ENCODE measurements around the gene RAB7B. TPM values are rescaled to one million over a fixed set of nuclear protein-coding genes. Genes with fewer than 3 reads are reported as not detected.

Gene RAB7B
- total and polyA plus RNA-seq, 2 experiments from 2014 or later: 4.5 to 22.6 TPM

- peaks cover 7% of the 10 kb centered on the region for H3K4me1 ChIP-seq (ENCODE audit: insufficient read depth)
- H3K27me3 ChIP-seq: no peaks in the 10 kb centered on the region
- no peaks in the 10 kb centered on the region for H4K20me1 ChIP-seq (ENCODE audit: insufficient read depth, poor library complexity, severe bottlenecking)
- no peaks in the 10 kb centered on the region for H3K36me3 ChIP-seq (replicated peaks; ENCODE audit: insufficient read depth, low read depth)
- H3K79me2 ChIP-seq: no peaks in the 10 kb centered on the region
- H3K9me3 ChIP-seq (ENCODE audit: low read depth): no peaks in the 10 kb centered on the region
- no peak for TF ChIP-seq EZH2 (IDR thresholded peaks at IDR 0.05; ENCODE audit: borderline replicate concordance)
- TF ChIP-seq EZH2phosphoT487 (IDR thresholded peaks at IDR 0.05; ENCODE audit: low read depth, severe bottlenecking, unreplicated experiment): no peak
- TF ChIP-seq CTCF (IDR thresholded peaks at IDR 0.05; ENCODE audit: poor library complexity): no peak
- H2AFZ ChIP-seq: no peak overlapping the region
- no peak overlapping the region for H3K4me2 ChIP-seq
- H3K4me3 ChIP-seq: no peak overlapping the region
- H3K27ac ChIP-seq: peak overlapping the region; percentile 18
- no peak for DNase-seq (ENCODE audit: low spot score)
- 93% methylated on average over 4 of the region's 4 CpGs for WGBS (ENCODE audit: low lambda C conversion rate, missing lambda C conversion rate)
- H3K9me2 ChIP-seq (replicated peaks; ENCODE audit: insufficient read depth): no peaks in the 10 kb centered on the region
Measured at GRCh38 chr1:206020393-206021007, 17.3 kb upstream of the RAB7B start.

DNA sequence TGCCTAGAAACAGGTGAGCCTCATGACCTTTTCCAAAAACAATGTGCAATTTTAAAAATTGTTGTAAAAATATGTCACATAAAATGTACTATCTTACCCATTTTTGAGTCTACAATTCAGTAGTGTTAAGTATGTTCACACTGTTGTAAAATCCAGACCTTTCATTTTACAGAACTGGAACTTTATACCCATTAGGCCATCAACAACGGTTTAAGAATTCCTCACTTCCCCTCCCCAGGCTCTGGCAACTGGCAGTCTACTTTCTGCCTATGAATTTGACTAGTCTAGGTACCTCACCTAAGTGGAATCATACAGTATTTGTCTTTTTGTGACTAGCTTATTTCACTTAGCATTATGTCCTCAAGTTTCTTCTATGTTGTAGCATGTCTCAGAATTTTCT, 11.9 kb upstream of the RAB7B start:
- no peak overlapping the region for H2AFZ ChIP-seq
- TF ChIP-seq CTCF (IDR thresholded peaks at IDR 0.05; ENCODE audit: poor library complexity) (no peak), EZH2phosphoT487 (IDR thresholded peaks at IDR 0.05; ENCODE audit: low read depth, severe bottlenecking, unreplicated experiment) (no peak), EZH2 (IDR thresholded peaks at IDR 0.05; ENCODE audit: borderline replicate concordance) (no peak)
- no peak overlapping the region for H3K4me2 ChIP-seq
- no peaks in the 10 kb centered on the region for H3K4me1 ChIP-seq (ENCODE audit: insufficient read depth)
- no peak overlapping the region for H3K27ac ChIP-seq
- H3K9me3 ChIP-seq (ENCODE audit: low read depth): no peaks in the 10 kb centered on the region
- no peaks in the 10 kb centered on the region for H3K79me2 ChIP-seq
- WGBS (ENCODE audit: low lambda C conversion rate, missing lambda C conversion rate): 79% methylated on average over 1 of the region's 1 CpG
- H3K36me3 ChIP-seq (replicated peaks; ENCODE audit: insufficient read depth, low read depth): no peaks in the 10 kb centered on the region
- no peak for DNase-seq (ENCODE audit: low spot score)
- no peaks in the 10 kb centered on the region for H4K20me1 ChIP-seq (ENCODE audit: insufficient read depth, poor library complexity, severe bottlenecking)
- H3K9me2 ChIP-seq (replicated peaks; ENCODE audit: insufficient read depth): no peaks in the 10 kb centered on the region
- no peaks in the 10 kb centered on the region for H3K27me3 ChIP-seq
- H3K4me3 ChIP-seq: no peak overlapping the region

GRCh38 chr1:206014601-206015000, 11.4 kb upstream of the RAB7B start:
- Histone ChIP-seq H3K4me2 (no peak overlapping the region), H3K4me1 (ENCODE audit: insufficient read depth) (no peaks in the 10 kb centered on the region), H3K36me3 (replicated peaks; ENCODE audit: insufficient read depth, low read depth) (no peaks in the 10 kb centered on the region), H3K79me2 (no peaks in the 10 kb centered on the region), H3K9me3 (ENCODE audit: low read depth) (no peaks in the 10 kb centered on the region), H3K27ac (no peak overlapping the region), H3K9me2 (replicated peaks; ENCODE audit: insufficient read depth) (no peaks in the 10 kb centered on the region), H3K4me3 (no peak overlapping the region), H3K27me3 (no peaks in the 10 kb centered on the region), H4K20me1 (ENCODE audit: insufficient read depth, poor library complexity, severe bottlenecking) (no peaks in the 10 kb centered on the region), H2AFZ (no peak overlapping the region)
- no peak for DNase-seq (ENCODE audit: low spot score)
- 77% methylated on average over 5 of the region's 5 CpGs for WGBS (ENCODE audit: low lambda C conversion rate, missing lambda C conversion rate)
- TF ChIP-seq EZH2phosphoT487 (IDR thresholded peaks at IDR 0.05; ENCODE audit: low read depth, severe bottlenecking, unreplicated experiment) (no peak), EZH2 (IDR thresholded peaks at IDR 0.05; ENCODE audit: borderline replicate concordance) (no peak), CTCF (IDR thresholded peaks at IDR 0.05; ENCODE audit: poor library complexity) (no peak)
